HL-60 (cell line): ENCODE data around the gene SPAG9.

ENCODE experiments used
- DNase-seq, 2 experiments: peaks; one replicate each; pipeline ENCODE4 v3.0.0-alpha.2; 2010 to 2020; ENCODE audit warnings: low read depth in 1 of 2, low spot score in 1 of 2
- H3K27ac ChIP-seq: fragments of 250-450 bp; sonication (Bioruptor Pico); replicated peaks from 2 replicates; pipeline ENCODE4 v1.5.1; 2020; ENCODE audit warnings: mild to moderate bottlenecking, moderate library complexity
- H3K27me3 ChIP-seq: fragments of 250-450 bp; sonication (Bioruptor Pico); 2 replicates; pipeline ENCODE4 v1.5.1; 2021; ENCODE audit warnings: mild to moderate bottlenecking, moderate library complexity; ENCODE audit not compliant: insufficient read depth, poor library complexity, severe bottlenecking
- H3K4me3 ChIP-seq: replicated peaks from 2 replicates; pipeline ENCODE4 v1.5.1; 2011; ENCODE audit warnings: mild to moderate bottlenecking, control low read depth, low read length; ENCODE audit not compliant: insufficient read depth
- GABPA ChIP-seq: IDR thresholded peaks from 2 replicates; pipeline ENCODE4 v1.6.1; 2012; ENCODE audit warnings: low read depth
- POLR2AphosphoS5 ChIP-seq: IDR thresholded peaks from 2 replicates; pipeline ENCODE4 v1.6.1; 2012; ENCODE audit warnings: low read depth
- REST ChIP-seq: IDR thresholded peaks from 2 replicates; pipeline ENCODE4 v1.6.1; 2012; ENCODE audit warnings: low read depth; ENCODE audit not compliant: insufficient replicate concordance
- SPI1 ChIP-seq: IDR thresholded peaks from 2 replicates; pipeline ENCODE4 v1.6.1; 2012; ENCODE audit warnings: low read depth, mild to moderate bottlenecking, borderline replicate concordance
- TF ChIP-seq, protein P1 (sequence below): IDR thresholded peaks from one replicate; pipeline ENCODE4 v1.5.1; 2011; ENCODE audit warnings: low read length, control low read depth, inconsistent platforms; ENCODE audit not compliant: insufficient read depth

The SPAG9 gene

GRCh38 chr17:50954641-50955121, 166.0 kb downstream of the SPAG9 start:
- H3K27me3 ChIP-seq = no peaks in the 10 kb centered on the region
- no peak overlapping the region for H3K4me3 ChIP-seq
- TF ChIP-seq GABPA = no peak
- TF ChIP-seq SPI1 = no peak
- no peak for TF ChIP-seq REST
- no peak for TF ChIP-seq POLR2AphosphoS5
- TF ChIP-seq, protein P1, sequence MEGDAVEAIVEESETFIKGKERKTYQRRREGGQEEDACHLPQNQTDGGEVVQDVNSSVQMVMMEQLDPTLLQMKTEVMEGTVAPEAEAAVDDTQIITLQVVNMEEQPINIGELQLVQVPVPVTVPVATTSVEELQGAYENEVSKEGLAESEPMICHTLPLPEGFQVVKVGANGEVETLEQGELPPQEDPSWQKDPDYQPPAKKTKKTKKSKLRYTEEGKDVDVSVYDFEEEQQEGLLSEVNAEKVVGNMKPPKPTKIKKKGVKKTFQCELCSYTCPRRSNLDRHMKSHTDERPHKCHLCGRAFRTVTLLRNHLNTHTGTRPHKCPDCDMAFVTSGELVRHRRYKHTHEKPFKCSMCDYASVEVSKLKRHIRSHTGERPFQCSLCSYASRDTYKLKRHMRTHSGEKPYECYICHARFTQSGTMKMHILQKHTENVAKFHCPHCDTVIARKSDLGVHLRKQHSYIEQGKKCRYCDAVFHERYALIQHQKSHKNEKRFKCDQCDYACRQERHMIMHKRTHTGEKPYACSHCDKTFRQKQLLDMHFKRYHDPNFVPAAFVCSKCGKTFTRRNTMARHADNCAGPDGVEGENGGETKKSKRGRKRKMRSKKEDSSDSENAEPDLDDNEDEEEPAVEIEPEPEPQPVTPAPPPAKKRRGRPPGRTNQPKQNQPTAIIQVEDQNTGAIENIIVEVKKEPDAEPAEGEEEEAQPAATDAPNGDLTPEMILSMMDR = no peak
- no peak for DNase-seq
- H3K27ac ChIP-seq = no peak overlapping the region

DNA sequence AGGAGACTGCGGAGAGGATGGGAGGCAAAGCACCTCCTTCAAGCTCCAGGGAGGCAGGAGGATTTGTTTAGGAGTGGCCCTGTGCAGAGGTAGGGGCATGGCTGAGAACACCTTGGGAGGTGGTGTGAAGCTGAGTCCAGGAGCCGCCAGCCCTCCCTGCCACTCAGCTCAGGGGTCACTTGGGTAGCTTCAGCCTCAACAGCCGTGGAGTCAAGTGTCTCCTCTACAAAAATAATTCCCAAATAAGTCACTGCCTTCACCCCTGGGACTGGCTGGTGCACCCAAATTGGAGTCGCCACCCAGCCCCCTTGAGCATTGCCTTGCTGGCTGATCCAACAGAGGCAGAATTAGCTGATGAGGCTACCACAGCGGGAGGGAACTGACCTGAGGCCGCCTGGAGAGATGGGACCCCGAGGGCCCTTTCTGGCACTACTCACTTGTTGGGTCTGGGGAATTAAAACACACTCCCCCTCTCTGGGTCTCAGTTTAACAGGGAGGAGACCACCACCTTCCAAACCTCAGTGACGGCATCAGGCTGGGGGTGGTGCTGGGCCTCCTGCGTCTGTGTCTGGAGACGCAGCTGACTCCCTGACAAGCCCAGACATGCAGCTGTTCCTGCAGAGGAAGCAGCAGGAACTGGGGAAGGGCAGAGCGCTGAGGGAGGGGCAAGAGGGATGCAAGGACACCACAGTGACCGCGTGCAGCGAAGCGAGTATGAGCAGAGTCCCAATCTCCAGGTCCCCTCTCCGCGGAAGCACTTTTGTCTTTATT, 166.7 kb downstream of the SPAG9 start:
- no peak overlapping the region for H3K4me3 ChIP-seq
- no peaks in the 10 kb centered on the region for H3K27me3 ChIP-seq
- no peak overlapping the region for H3K27ac ChIP-seq
- TF ChIP-seq POLR2AphosphoS5 = no peak
- TF ChIP-seq, protein P1 = no peak
- no peak for TF ChIP-seq REST
- no peak for TF ChIP-seq SPI1
- no peak for TF ChIP-seq GABPA
- no peak for DNase-seq

- no peak overlapping the region for H3K4me3 ChIP-seq
- TF ChIP-seq GABPA (no peak), REST (no peak), SPI1 (no peak), POLR2AphosphoS5 (no peak)
- TF ChIP-seq, protein P1 = no peak
- no peaks in the 10 kb centered on the region for H3K27me3 ChIP-seq
- H3K27ac ChIP-seq = no peak overlapping the region
- no peak for DNase-seq
Observed at GRCh38 chr17:50953518-50953830, 167.2 kb downstream of the SPAG9 start.
